ENCODE data around the gene XPO1.

The XPO1 gene

GRCh38 chr2:61536572-61537276, 1.4 kb downstream of the XPO1 start:
- no peaks in the 10 kb centered on the region for H3K9me3 ChIP-seq (ENCODE audit: control insufficient read depth in 5 of 5, low read length in 5 of 5)
- H3K27me3 ChIP-seq (ENCODE audit: control insufficient read depth in 5 of 5, insufficient read depth in 4 of 5, low read length in 5 of 5), result no peaks in the 10 kb centered on the region
- H3K36me3 ChIP-seq (ENCODE audit: control insufficient read depth in 5 of 5, insufficient read depth in 5 of 5, low read length in 5 of 5), result peaks cover 0 to under 1% (median 0%) of the 10 kb centered on the region in 5 donors
- peak overlapping the region; percentile 76 to 95 (median 91) for H3K4me3 ChIP-seq (ENCODE audit: low read depth in 1 of 5, low read length in 5 of 5)
- H3K9ac ChIP-seq (ENCODE audit: low read length in 5 of 5), result peak overlapping the region; percentile 37 to 79 (median 63)
- peaks cover 2 to 35% (median 30%) of the 10 kb centered on the region in 5 donors for H3K4me1 ChIP-seq (ENCODE audit: control insufficient read depth in 5 of 5, insufficient read depth in 5 of 5, low read length in 5 of 5)
- peak overlapping the region; percentile 97 for H3K27ac ChIP-seq (ENCODE audit: low read depth, low read length)

- Histone ChIP-seq H3K9me3 (ENCODE audit: control insufficient read depth in 5 of 5, low read length in 5 of 5) (no peaks in the 10 kb centered on the region), H3K27me3 (ENCODE audit: control insufficient read depth in 5 of 5, insufficient read depth in 4 of 5, low read length in 5 of 5) (no peaks in the 10 kb centered on the region), H3K27ac (ENCODE audit: low read depth, low read length) (peak overlapping the region; percentile 97), H3K36me3 (ENCODE audit: control insufficient read depth in 5 of 5, insufficient read depth in 5 of 5, low read length in 5 of 5) (peaks cover 0 to 2% (median 0%) of the 10 kb centered on the region in 5 donors), H3K4me3 (ENCODE audit: low read depth in 1 of 5, low read length in 5 of 5) (peak overlapping the region; percentile 76 to 95 (median 91)), H3K4me1 (ENCODE audit: control insufficient read depth in 5 of 5, insufficient read depth in 5 of 5, low read length in 5 of 5) (peaks cover 2 to 35% (median 30%) of the 10 kb centered on the region in 5 donors), H3K9ac (ENCODE audit: low read length in 5 of 5) (peak overlapping the region; percentile 37 to 79 (median 63))
Measured at GRCh38 chr2:61536180-61536571, 2.0 kb downstream of the XPO1 start.

GRCh38 chr2:61535449-61535848, 2.7 kb downstream of the XPO1 start:
- Histone ChIP-seq H3K4me3 (ENCODE audit: low read depth in 1 of 5, low read length in 5 of 5) (peak overlapping the region in 4 of 5 donors; percentile 76 to 95 (median 91)), H3K9me3 (ENCODE audit: control insufficient read depth in 5 of 5, low read length in 5 of 5) (no peaks in the 10 kb centered on the region), H3K9ac (ENCODE audit: low read length in 5 of 5) (peak overlapping the region in 4 of 5 donors; percentile 33 to 75 (median 46)), H3K27me3 (ENCODE audit: control insufficient read depth in 5 of 5, insufficient read depth in 4 of 5, low read length in 5 of 5) (no peaks in the 10 kb centered on the region), H3K4me1 (ENCODE audit: control insufficient read depth in 5 of 5, insufficient read depth in 5 of 5, low read length in 5 of 5) (peaks cover 2 to 35% (median 30%) of the 10 kb centered on the region in 5 donors), H3K36me3 (ENCODE audit: control insufficient read depth in 5 of 5, insufficient read depth in 5 of 5, low read length in 5 of 5) (peaks cover 0 to 2% (median 0%) of the 10 kb centered on the region in 5 donors), H3K27ac (ENCODE audit: low read depth, low read length) (peak overlapping the region; percentile 97)

- Histone ChIP-seq H3K9me3 (ENCODE audit: control insufficient read depth in 5 of 5, low read length in 5 of 5) (no peaks in the 10 kb centered on the region), H3K27me3 (ENCODE audit: control insufficient read depth in 5 of 5, insufficient read depth in 4 of 5, low read length in 5 of 5) (no peaks in the 10 kb centered on the region), H3K27ac (ENCODE audit: low read depth, low read length) (peak overlapping the region; percentile 97), H3K36me3 (ENCODE audit: control insufficient read depth in 5 of 5, insufficient read depth in 5 of 5, low read length in 5 of 5) (peaks cover 0 to 3% (median 0%) of the 10 kb centered on the region in 5 donors), H3K4me3 (ENCODE audit: low read depth in 1 of 5, low read length in 5 of 5) (peak overlapping the region in 1 of 5 donors; percentile 23), H3K4me1 (ENCODE audit: control insufficient read depth in 5 of 5, insufficient read depth in 5 of 5, low read length in 5 of 5) (peaks cover 2 to 35% (median 30%) of the 10 kb centered on the region in 5 donors), H3K9ac (ENCODE audit: low read length in 5 of 5) (peak overlapping the region in 2 of 5 donors; percentile 33 to 45)
Measured at GRCh38 chr2:61534926-61535325, 3.2 kb downstream of the XPO1 start.

- H3K4me3 ChIP-seq (ENCODE audit: low read depth in 1 of 5, low read length in 5 of 5), result no peak overlapping the region
- no peak overlapping the region for H3K27ac ChIP-seq (ENCODE audit: low read depth, low read length)
- H3K36me3 ChIP-seq (ENCODE audit: control insufficient read depth in 5 of 5, insufficient read depth in 5 of 5, low read length in 5 of 5), result peaks cover 0 to 15% (median 3%) of the 10 kb centered on the region in 5 donors
- H3K4me1 ChIP-seq (ENCODE audit: control insufficient read depth in 5 of 5, insufficient read depth in 5 of 5, low read length in 5 of 5), result peaks cover 2 to 17% (median 12%) of the 10 kb centered on the region in 5 donors
- no peaks in the 10 kb centered on the region for H3K27me3 ChIP-seq (ENCODE audit: control insufficient read depth in 5 of 5, insufficient read depth in 4 of 5, low read length in 5 of 5)
- no peaks in the 10 kb centered on the region for H3K9me3 ChIP-seq (ENCODE audit: control insufficient read depth in 5 of 5, low read length in 5 of 5)
- H3K9ac ChIP-seq (ENCODE audit: low read length in 5 of 5), result peak overlapping the region in 1 of 5 donors; percentile 45
Measured at GRCh38 chr2:61530749-61531148, 7.4 kb downstream of the XPO1 start.

GRCh38 chr2:61529944-61530735, 8.0 kb downstream of the XPO1 start:
- Histone ChIP-seq H3K9ac (ENCODE audit: low read length in 5 of 5) (no peak overlapping the region), H3K27ac (ENCODE audit: low read depth, low read length) (no peak overlapping the region), H3K4me3 (ENCODE audit: low read depth in 1 of 5, low read length in 5 of 5) (no peak overlapping the region), H3K9me3 (ENCODE audit: control insufficient read depth in 5 of 5, low read length in 5 of 5) (no peaks in the 10 kb centered on the region), H3K27me3 (ENCODE audit: control insufficient read depth in 5 of 5, insufficient read depth in 4 of 5, low read length in 5 of 5) (no peaks in the 10 kb centered on the region), H3K4me1 (ENCODE audit: control insufficient read depth in 5 of 5, insufficient read depth in 5 of 5, low read length in 5 of 5) (peaks cover 2 to 11% (median 7%) of the 10 kb centered on the region in 5 donors), H3K36me3 (ENCODE audit: control insufficient read depth in 5 of 5, insufficient read depth in 5 of 5, low read length in 5 of 5) (peaks cover 0 to 17% (median 3%) of the 10 kb centered on the region in 5 donors)

GRCh38 chr2:61520261-61520660, 17.9 kb downstream of the XPO1 start:
- no peak overlapping the region for H3K27ac ChIP-seq (ENCODE audit: low read depth, low read length)
- peaks cover 14 to 50% (median 34%) of the 10 kb centered on the region in 5 donors for H3K36me3 ChIP-seq (ENCODE audit: control insufficient read depth in 5 of 5, insufficient read depth in 5 of 5, low read length in 5 of 5)
- H3K27me3 ChIP-seq (ENCODE audit: control insufficient read depth in 5 of 5, insufficient read depth in 4 of 5, low read length in 5 of 5), result no peaks in the 10 kb centered on the region
- H3K4me3 ChIP-seq (ENCODE audit: low read depth in 1 of 5, low read length in 5 of 5), result no peak overlapping the region
- H3K9ac ChIP-seq (ENCODE audit: low read length in 5 of 5), result no peak overlapping the region
- H3K9me3 ChIP-seq (ENCODE audit: control insufficient read depth in 5 of 5, low read length in 5 of 5), result no peaks in the 10 kb centered on the region
- H3K4me1 ChIP-seq (ENCODE audit: control insufficient read depth in 5 of 5, insufficient read depth in 5 of 5, low read length in 5 of 5), result no peaks in the 10 kb centered on the region

GRCh38 chr2:61512768-61513398, 25.3 kb downstream of the XPO1 start:
- no peaks in the 10 kb centered on the region for H3K4me1 ChIP-seq (ENCODE audit: control insufficient read depth in 5 of 5, insufficient read depth in 5 of 5, low read length in 5 of 5)
- H3K27me3 ChIP-seq (ENCODE audit: control insufficient read depth in 5 of 5, insufficient read depth in 4 of 5, low read length in 5 of 5), result no peaks in the 10 kb centered on the region
- no peak overlapping the region for H3K4me3 ChIP-seq (ENCODE audit: low read depth in 1 of 5, low read length in 5 of 5)
- H3K9ac ChIP-seq (ENCODE audit: low read length in 5 of 5), result no peak overlapping the region
- H3K9me3 ChIP-seq (ENCODE audit: control insufficient read depth in 5 of 5, low read length in 5 of 5), result no peaks in the 10 kb centered on the region
- H3K27ac ChIP-seq (ENCODE audit: low read depth, low read length), result no peak overlapping the region
- peaks cover 10 to 55% (median 38%) of the 10 kb centered on the region in 5 donors for H3K36me3 ChIP-seq (ENCODE audit: control insufficient read depth in 5 of 5, insufficient read depth in 5 of 5, low read length in 5 of 5)

- no peaks in the 10 kb centered on the region for H3K9me3 ChIP-seq (ENCODE audit: control insufficient read depth in 5 of 5, low read length in 5 of 5)
- no peaks in the 10 kb centered on the region for H3K27me3 ChIP-seq (ENCODE audit: control insufficient read depth in 5 of 5, insufficient read depth in 4 of 5, low read length in 5 of 5)
- H3K27ac ChIP-seq (ENCODE audit: low read depth, low read length), result no peak overlapping the region
- H3K36me3 ChIP-seq (ENCODE audit: control insufficient read depth in 5 of 5, insufficient read depth in 5 of 5, low read length in 5 of 5), result peaks cover 10 to 47% (median 29%) of the 10 kb centered on the region in 5 donors
- no peak overlapping the region for H3K4me3 ChIP-seq (ENCODE audit: low read depth in 1 of 5, low read length in 5 of 5)
- peaks cover 0 to 8% (median 0%) of the 10 kb centered on the region in 5 donors for H3K4me1 ChIP-seq (ENCODE audit: control insufficient read depth in 5 of 5, insufficient read depth in 5 of 5, low read length in 5 of 5)
- H3K9ac ChIP-seq (ENCODE audit: low read length in 5 of 5), result no peak overlapping the region
Measured at GRCh38 chr2:61510674-61511671, 27.2 kb downstream of the XPO1 start.
